GM12878 (cell line): ENCODE data around the gene SPINK5. TPM values are rescaled to one million over a fixed set of nuclear protein-coding genes. Genes with fewer than 3 reads are reported as not detected.

Experiments
- ATF7 ChIP-seq: fragments of 450-650 bp; IDR thresholded peaks from 2 replicates; pipeline ENCODE4 v1.6.1; 2016; ENCODE audit warnings: low read depth, mild to moderate bottlenecking
- CEBPZ ChIP-seq: fragments of 150-350 bp; IDR thresholded peaks from 2 replicates; pipeline ENCODE4 v1.6.1; 2016; ENCODE audit warnings: low read depth, low read length
- EZH2 ChIP-seq: IDR thresholded peaks from 2 replicates; pipeline ENCODE4 v1.6.1; 2012; ENCODE audit warnings: low read depth, mild to moderate bottlenecking, control low read depth, inconsistent platforms, low read length, borderline replicate concordance; ENCODE audit not compliant: control insufficient read depth
- IKZF2 ChIP-seq, 2 experiments: fragments of 450-650 bp; IDR thresholded peaks; 2 replicates each; pipeline ENCODE4 v1.6.1; 2017; ENCODE audit warnings: mild to moderate bottlenecking in 2 of 2, moderate library complexity in 2 of 2
- LARP7 ChIP-seq: fragments of 450-650 bp; IDR thresholded peaks from 2 replicates; pipeline ENCODE4 v1.6.1; 2017; ENCODE audit warnings: mild to moderate bottlenecking
- MLLT1 ChIP-seq: fragments of 450-650 bp; IDR thresholded peaks from 2 replicates; pipeline ENCODE4 v1.6.1; 2016; ENCODE audit warnings: mild to moderate bottlenecking
- NFYA ChIP-seq: IDR thresholded peaks from 2 replicates; pipeline ENCODE4 v1.6.1; 2011; ENCODE audit warnings: low read depth, mild to moderate bottlenecking, low read length, improper control_type of control experiment, borderline replicate concordance
- PAX8 ChIP-seq: fragments of 450-650 bp; IDR thresholded peaks from 2 replicates; pipeline ENCODE4 v1.6.1; 2017; ENCODE audit warnings: mild to moderate bottlenecking, moderate library complexity
- RCOR1 ChIP-seq: conservative IDR thresholded peaks from 2 replicates; pipeline ENCODE4 v1.6.1; 2012; ENCODE audit warnings: low read depth, low read length, improper control_type of control experiment
- SRF ChIP-seq, 2 experiments: IDR thresholded peaks; 2 replicates each; pipeline ENCODE4 v1.6.1; 2011; ENCODE audit warnings: low read depth in 2 of 2, low read length in 2 of 2, mild to moderate bottlenecking in 1 of 2, moderate library complexity in 1 of 2
- TAF1 ChIP-seq: IDR thresholded peaks from 2 replicates; pipeline ENCODE4 v1.6.1; 2011; ENCODE audit warnings: mild to moderate bottlenecking, low read depth, low read length, borderline replicate concordance
- WRNIP1 ChIP-seq: IDR thresholded peaks from 2 replicates; pipeline ENCODE4 v1.6.1; 2011; ENCODE audit warnings: low read depth, low read length, improper control_type of control experiment, borderline replicate concordance
- polyA plus RNA-seq, 11 experiments: library from polyadenylated mRNA; depleted of rRNA in 4 of 11; unstranded in 6 of 11; stranded (reverse) in 5 of 11; fragments of >200 nt; fragmentation: Nextera tagmentation in 4 of 11; fragmentation: Illumina TruSeq in 1 of 11; extraction: Ambion mirVana in 4 of 11; extraction: Trizol in 1 of 11; gene quantifications; 1 replicate in 1 of 11; 2 replicates in 10 of 11; pipeline versions ENCODE4 v1.2.1 to v1.2.3, GENCODE V29; 2011 to 2016; ENCODE audit warnings: inconsistent platforms in 2 of 11, missing spikeins in 2 of 11, low read depth in 1 of 11
- total RNA-seq, 4 experiments: library from RNA; depleted of rRNA in 3 of 4; stranded (reverse); fragments of >200 nt in 3 of 4; fragmentation: Illumina TruSeq in 1 of 4; extraction: Trizol in 1 of 4; gene quantifications; 2 replicates each; pipeline versions ENCODE4 v1.2.1 to v1.2.3, GENCODE V29; 2013 to 2021

SPINK5 gene
- total and polyA plus RNA-seq, 10 of the 15 experiments (the other 5 are each of a cell fraction or from before 2014, with no cell fraction given) = 0.04 to 0.09 TPM; not detected in 8

- no peak for TF ChIP-seq CEBPZ
- TF ChIP-seq TAF1 = no peak
- TF ChIP-seq NFYA = no peak
- TF ChIP-seq EZH2 = no peak
- TF ChIP-seq MLLT1 = no peak
- no peak for TF ChIP-seq RCOR1
- TF ChIP-seq SRF (IDR thresholded peaks at IDR 0.05; ENCODE audit: low read depth in 2 of 2, low read length in 2 of 2) = no peak
- TF ChIP-seq ATF7 = no peak
- TF ChIP-seq IKZF2 (IDR thresholded peaks at IDR 0.05) = no peak
- TF ChIP-seq WRNIP1 = no peak
- TF ChIP-seq PAX8 = no peak
- no peak for TF ChIP-seq LARP7
- TF ChIP-seq, all 136 proteins: peak for 0
Measured at GRCh38 chr5:148070621-148071020, 6.8 kb downstream of the SPINK5 start (continued).
